Peyer's patch (tissue), 4 donors: ENCODE measurements around the gene GRIK3. TPM values are rescaled to one million over a fixed set of nuclear protein-coding genes. Genes with fewer than 3 reads are reported as not detected.

Experiments
- DNase-seq, 3 donors: peaks; one replicate each; pipeline ENCODE4 v3.0.0-alpha.2; 2017 to 2019
- H3K27ac ChIP-seq, 4 donors: fragments of 200-600 bp; sonication (generic); one replicate each; pipeline ENCODE4 v1.5.1; 2016 to 2019
- H3K27me3 ChIP-seq, 2 donors: fragments of 200-600 bp; sonication (generic); one replicate each; pipeline ENCODE4 v1.5.1; 2019
- H3K36me3 ChIP-seq, 3 donors: fragments of 200-600 bp; sonication (generic); one replicate each; pipeline ENCODE4 v1.5.1; 2016 to 2019
- H3K4me1 ChIP-seq, 4 donors: fragments of 200-600 bp; sonication (generic); one replicate each; pipeline ENCODE4 v1.5.1; 2016 to 2019
- H3K4me3 ChIP-seq, 4 donors: fragments of 200-600 bp; sonication (generic); 1 replicate in 3 of 4; 2 replicates in 1 of 4; pipeline ENCODE4 v1.5.1; 2016 to 2019; ENCODE audit warnings: mild to moderate bottlenecking in 1 of 4
- H3K9me3 ChIP-seq, 4 donors: fragments of 200-600 bp; sonication (generic); one replicate each; pipeline ENCODE4 v1.5.1; 2016 to 2019; ENCODE audit warnings: mild to moderate bottlenecking in 1 of 4
- CTCF ChIP-seq, 6 experiments: fragments of 450-650 bp in 4 of 6; fragments of 200-600 bp in 2 of 6; sonication (generic) in 1 of 6; IDR thresholded peaks; one replicate each; pipeline ENCODE4 v1.5.1; 2017 to 2019; ENCODE audit warnings: antibody characterized with exemption in 6 of 6, mild to moderate bottlenecking in 3 of 6, moderate library complexity in 1 of 6
- POLR2A ChIP-seq, 2 donors: fragments of 450-650 bp; IDR thresholded peaks; one replicate each; pipeline ENCODE4 v1.5.1; 2017; ENCODE audit warnings: antibody characterized with exemption in 2 of 2, mild to moderate bottlenecking in 2 of 2, moderate library complexity in 2 of 2
- total RNA-seq, 4 donors: library from RNA; depleted of rRNA; stranded (reverse); fragments of >200 nt; gene quantifications; one replicate each; pipeline ENCODE4 v1.1.0, GENCODE V29; 2016

The GRIK3 gene
- total RNA-seq, 4 donors from 2014 or later, result 0.18 to 0.83 (median 0.62) TPM

- H3K27ac ChIP-seq, result no peak overlapping the region
- H3K9me3 ChIP-seq, result no peaks in the 10 kb centered on the region
- no peaks in the 10 kb centered on the region for H3K36me3 ChIP-seq
- no peaks in the 10 kb centered on the region for H3K27me3 ChIP-seq
- no peaks in the 10 kb centered on the region for H3K4me1 ChIP-seq
- H3K4me3 ChIP-seq, result no peak overlapping the region
- no peak for DNase-seq
- no peak for TF ChIP-seq POLR2A (IDR thresholded peaks at IDR 0.05)
- TF ChIP-seq CTCF (IDR thresholded peaks at IDR 0.05), result no peak
Observed at GRCh38 chr1:36855699-36856494, 178.4 kb downstream of the GRIK3 start.

- Histone ChIP-seq H3K27me3 (no peaks in the 10 kb centered on the region), H3K27ac (no peak overlapping the region), H3K4me3 (no peak overlapping the region), H3K36me3 (no peaks in the 10 kb centered on the region), H3K9me3 (no peaks in the 10 kb centered on the region), H3K4me1 (no peaks in the 10 kb centered on the region)
- no peak for DNase-seq
- TF ChIP-seq POLR2A (IDR thresholded peaks at IDR 0.05) (no peak), CTCF (IDR thresholded peaks at IDR 0.05) (no peak)
Observed at GRCh38 chr1:36853638-36854037, 180.7 kb downstream of the GRIK3 start.

GRCh38 chr1:36852586-36852985 lies 181.7 kb downstream of the GRIK3 start:
- no peaks in the 10 kb centered on the region for H3K36me3 ChIP-seq
- H3K4me1 ChIP-seq, result no peaks in the 10 kb centered on the region
- no peaks in the 10 kb centered on the region for H3K27me3 ChIP-seq
- DNase-seq, result no peak
- no peaks in the 10 kb centered on the region for H3K9me3 ChIP-seq
- TF ChIP-seq POLR2A (IDR thresholded peaks at IDR 0.05) (no peak), CTCF (IDR thresholded peaks at IDR 0.05) (no peak)
- no peak overlapping the region for H3K27ac ChIP-seq
- H3K4me3 ChIP-seq, result no peak overlapping the region

- no peaks in the 10 kb centered on the region for H3K27me3 ChIP-seq
- H3K4me1 ChIP-seq, result no peaks in the 10 kb centered on the region
- no peaks in the 10 kb centered on the region for H3K36me3 ChIP-seq
- TF ChIP-seq POLR2A (IDR thresholded peaks at IDR 0.05) (no peak), CTCF (IDR thresholded peaks at IDR 0.05) (no peak)
- H3K4me3 ChIP-seq, result no peak overlapping the region
- H3K27ac ChIP-seq, result no peak overlapping the region
- no peaks in the 10 kb centered on the region for H3K9me3 ChIP-seq
- DNase-seq, result no peak
Observed at GRCh38 chr1:36851595-36851994, 182.7 kb downstream of the GRIK3 start.

GRCh38 chr1:36851087-36851486 lies 183.2 kb downstream of the GRIK3 start:
- H3K27ac ChIP-seq, result no peak overlapping the region
- TF ChIP-seq CTCF (IDR thresholded peaks at IDR 0.05), result no peak
- TF ChIP-seq POLR2A (IDR thresholded peaks at IDR 0.05), result no peak
- no peaks in the 10 kb centered on the region for H3K4me1 ChIP-seq
- no peak for DNase-seq
- H3K4me3 ChIP-seq, result no peak overlapping the region
- no peaks in the 10 kb centered on the region for H3K9me3 ChIP-seq
- no peaks in the 10 kb centered on the region for H3K27me3 ChIP-seq
- H3K36me3 ChIP-seq, result no peaks in the 10 kb centered on the region
